ENCODE measurements around the gene CALM1. TPM values are rescaled to one million over a fixed set of nuclear protein-coding genes. Genes with fewer than 3 reads are reported as not detected.
A peak's percentile ranks its signal among the peaks of the same experiment; 100 is the strongest.

CALM1 gene
- total and polyA plus RNA-seq, 4 donors, result 146 to 517 (median 166) TPM

DNA sequence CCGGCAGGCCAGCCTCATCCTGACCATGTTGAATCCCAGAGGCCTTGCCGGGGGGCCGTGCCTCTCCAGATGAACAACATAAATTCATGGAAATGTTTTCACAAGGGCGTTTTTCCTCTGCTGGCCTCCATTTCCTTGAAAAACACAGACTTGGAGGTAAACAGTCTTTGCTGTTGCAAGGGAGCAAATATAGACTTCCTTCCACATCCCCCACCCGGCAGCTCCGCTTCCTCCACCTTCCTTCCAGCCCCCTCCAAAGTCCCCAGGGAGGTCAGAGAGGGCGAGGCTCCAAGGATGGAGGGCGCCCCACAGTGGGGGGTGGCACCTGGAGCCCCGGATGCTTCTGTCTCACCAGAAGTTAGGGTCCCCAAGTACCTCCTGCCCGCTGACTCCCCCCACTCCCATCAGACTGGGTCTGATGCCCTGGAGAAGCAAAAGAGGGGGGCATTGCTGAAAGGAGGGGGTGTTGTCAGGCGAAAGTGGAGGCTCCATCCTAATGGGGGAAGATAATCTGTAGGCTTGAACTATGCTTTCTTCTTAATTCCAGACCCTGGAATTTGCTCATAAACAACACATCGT lies 31.1 kb downstream of the CALM1 start:
- DNase-seq (ENCODE audit: low spot score), result no peak
- no peak overlapping the region for H3K4me3 ChIP-seq (ENCODE audit: low read depth in 1 of 3, low read length in 3 of 3)
- H3K36me3 ChIP-seq (ENCODE audit: control insufficient read depth in 4 of 4, insufficient read depth in 3 of 4, low read depth in 1 of 4, low read length in 3 of 4), result no peaks in the 10 kb centered on the region
- H3K27ac ChIP-seq (ENCODE audit: low read depth in 1 of 2, low read length in 2 of 2), result no peak overlapping the region
- TF ChIP-seq JUND (IDR thresholded peaks at IDR 0.05), result no peak
- TF ChIP-seq NR2F2 (IDR thresholded peaks at IDR 0.05), result peak; percentile 41
- no peaks in the 10 kb centered on the region for H3K9me3 ChIP-seq (ENCODE audit: control insufficient read depth in 4 of 4, low read length in 3 of 4)
- no peak overlapping the region for H3K9ac ChIP-seq (ENCODE audit: low read depth in 1 of 2, low read length in 2 of 2)
- no peaks in the 10 kb centered on the region for H3K27me3 ChIP-seq (ENCODE audit: control insufficient read depth in 4 of 4, insufficient read depth in 4 of 4, low read length in 3 of 4)
- WGBS, result 74% methylated on average over 12 of the region's 12 CpGs
- H3K4me1 ChIP-seq (ENCODE audit: control insufficient read depth in 4 of 4, insufficient read depth in 4 of 4, low read length in 3 of 4), result no peaks in the 10 kb centered on the region

DNA sequence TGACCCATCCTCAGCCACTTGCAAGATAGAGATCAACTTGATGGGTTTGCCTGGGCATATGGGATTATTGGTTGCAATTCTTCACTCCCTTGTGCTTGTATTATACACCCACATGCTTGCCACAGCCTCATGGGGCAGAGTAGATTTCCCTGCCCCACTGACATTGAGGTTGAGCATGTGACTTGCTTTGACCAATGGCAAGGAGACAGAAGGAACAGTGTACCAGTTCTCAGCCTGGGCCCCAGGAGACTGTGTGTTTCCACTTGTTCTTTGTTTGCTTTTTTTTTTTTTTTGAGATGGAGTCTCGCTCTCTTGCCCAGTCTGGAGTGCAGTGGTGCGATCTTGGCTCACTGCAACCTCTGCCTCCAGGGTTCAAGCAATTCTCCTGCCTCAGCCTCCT lies 31.8 kb downstream of the CALM1 start:
- no peaks in the 10 kb centered on the region for H3K27me3 ChIP-seq (ENCODE audit: control insufficient read depth in 4 of 4, insufficient read depth in 4 of 4, low read length in 3 of 4)
- 95% methylated on average over 2 of the region's 2 CpGs for WGBS
- DNase-seq (ENCODE audit: low spot score), result no peak
- H3K9ac ChIP-seq (ENCODE audit: low read depth in 1 of 2, low read length in 2 of 2), result no peak overlapping the region
- no peaks in the 10 kb centered on the region for H3K4me1 ChIP-seq (ENCODE audit: control insufficient read depth in 4 of 4, insufficient read depth in 4 of 4, low read length in 3 of 4)
- H3K36me3 ChIP-seq (ENCODE audit: control insufficient read depth in 4 of 4, insufficient read depth in 3 of 4, low read depth in 1 of 4, low read length in 3 of 4), result no peaks in the 10 kb centered on the region
- H3K27ac ChIP-seq (ENCODE audit: low read depth in 1 of 2, low read length in 2 of 2), result no peak overlapping the region
- H3K9me3 ChIP-seq (ENCODE audit: control insufficient read depth in 4 of 4, low read length in 3 of 4), result no peaks in the 10 kb centered on the region
- no peak overlapping the region for H3K4me3 ChIP-seq (ENCODE audit: low read depth in 1 of 3, low read length in 3 of 3)
- no peak for TF ChIP-seq EGR1 (IDR thresholded peaks at IDR 0.05; ENCODE audit: low read depth in 2 of 2)
- TF ChIP-seq GABPA (IDR thresholded peaks at IDR 0.05 in 1 of 2, conservative IDR thresholded peaks at IDR 0.05 in 1 of 2), result no peak
- TF ChIP-seq, protein P1, sequence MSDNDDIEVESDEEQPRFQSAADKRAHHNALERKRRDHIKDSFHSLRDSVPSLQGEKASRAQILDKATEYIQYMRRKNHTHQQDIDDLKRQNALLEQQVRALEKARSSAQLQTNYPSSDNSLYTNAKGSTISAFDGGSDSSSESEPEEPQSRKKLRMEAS (IDR thresholded peaks at IDR 0.05), result no peak
- no peak for TF ChIP-seq FOXA1 (IDR thresholded peaks at IDR 0.05)
- no peak for TF ChIP-seq RXRA (IDR thresholded peaks at IDR 0.05)
- TF ChIP-seq SP1 (IDR thresholded peaks at IDR 0.05), result no peak
- no peak for TF ChIP-seq YY1 (IDR thresholded peaks at IDR 0.05)
- TF ChIP-seq, protein P2, sequence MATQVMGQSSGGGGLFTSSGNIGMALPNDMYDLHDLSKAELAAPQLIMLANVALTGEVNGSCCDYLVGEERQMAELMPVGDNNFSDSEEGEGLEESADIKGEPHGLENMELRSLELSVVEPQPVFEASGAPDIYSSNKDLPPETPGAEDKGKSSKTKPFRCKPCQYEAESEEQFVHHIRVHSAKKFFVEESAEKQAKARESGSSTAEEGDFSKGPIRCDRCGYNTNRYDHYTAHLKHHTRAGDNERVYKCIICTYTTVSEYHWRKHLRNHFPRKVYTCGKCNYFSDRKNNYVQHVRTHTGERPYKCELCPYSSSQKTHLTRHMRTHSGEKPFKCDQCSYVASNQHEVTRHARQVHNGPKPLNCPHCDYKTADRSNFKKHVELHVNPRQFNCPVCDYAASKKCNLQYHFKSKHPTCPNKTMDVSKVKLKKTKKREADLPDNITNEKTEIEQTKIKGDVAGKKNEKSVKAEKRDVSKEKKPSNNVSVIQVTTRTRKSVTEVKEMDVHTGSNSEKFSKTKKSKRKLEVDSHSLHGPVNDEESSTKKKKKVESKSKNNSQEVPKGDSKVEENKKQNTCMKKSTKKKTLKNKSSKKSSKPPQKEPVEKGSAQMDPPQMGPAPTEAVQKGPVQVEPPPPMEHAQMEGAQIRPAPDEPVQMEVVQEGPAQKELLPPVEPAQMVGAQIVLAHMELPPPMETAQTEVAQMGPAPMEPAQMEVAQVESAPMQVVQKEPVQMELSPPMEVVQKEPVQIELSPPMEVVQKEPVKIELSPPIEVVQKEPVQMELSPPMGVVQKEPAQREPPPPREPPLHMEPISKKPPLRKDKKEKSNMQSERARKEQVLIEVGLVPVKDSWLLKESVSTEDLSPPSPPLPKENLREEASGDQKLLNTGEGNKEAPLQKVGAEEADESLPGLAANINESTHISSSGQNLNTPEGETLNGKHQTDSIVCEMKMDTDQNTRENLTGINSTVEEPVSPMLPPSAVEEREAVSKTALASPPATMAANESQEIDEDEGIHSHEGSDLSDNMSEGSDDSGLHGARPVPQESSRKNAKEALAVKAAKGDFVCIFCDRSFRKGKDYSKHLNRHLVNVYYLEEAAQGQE (IDR thresholded peaks at IDR 0.05), result no peak
- no peak for TF ChIP-seq ATF3 (IDR thresholded peaks at IDR 0.05)

DNA sequence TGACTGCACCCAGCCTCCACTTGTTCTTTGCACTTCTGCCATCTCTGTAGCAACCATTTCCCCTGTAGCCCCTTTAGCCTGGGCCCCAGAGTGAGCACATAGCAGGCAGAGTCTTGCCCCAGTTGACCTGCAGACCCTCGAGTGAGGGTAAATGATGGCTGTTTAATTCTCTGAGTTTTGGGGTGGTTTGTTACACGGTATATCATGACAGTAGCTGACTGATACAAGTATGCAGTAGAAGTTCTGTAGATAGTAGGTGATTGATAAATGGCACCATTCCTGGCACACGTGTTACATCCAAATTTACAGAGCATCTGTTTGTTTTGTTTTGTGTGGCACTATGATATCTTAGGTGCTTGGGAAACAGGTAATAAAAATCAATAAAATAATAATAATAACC lies 32.4 kb downstream of the CALM1 start:
- no peak for DNase-seq (ENCODE audit: low spot score)
- H3K27ac ChIP-seq (ENCODE audit: low read depth in 1 of 2, low read length in 2 of 2), result no peak overlapping the region
- no peaks in the 10 kb centered on the region for H3K27me3 ChIP-seq (ENCODE audit: control insufficient read depth in 4 of 4, insufficient read depth in 4 of 4, low read length in 3 of 4)
- H3K36me3 ChIP-seq (ENCODE audit: control insufficient read depth in 4 of 4, insufficient read depth in 3 of 4, low read depth in 1 of 4, low read length in 3 of 4), result no peaks in the 10 kb centered on the region
- no peaks in the 10 kb centered on the region for H3K9me3 ChIP-seq (ENCODE audit: control insufficient read depth in 4 of 4, low read length in 3 of 4)
- WGBS, result 89% methylated on average over 3 of the region's 3 CpGs
- no peak overlapping the region for H3K4me3 ChIP-seq (ENCODE audit: low read depth in 1 of 3, low read length in 3 of 3)
- H3K9ac ChIP-seq (ENCODE audit: low read depth in 1 of 2, low read length in 2 of 2), result no peak overlapping the region
- H3K4me1 ChIP-seq (ENCODE audit: control insufficient read depth in 4 of 4, insufficient read depth in 4 of 4, low read length in 3 of 4), result no peaks in the 10 kb centered on the region
- TF ChIP-seq ATF3 (IDR thresholded peaks at IDR 0.05) (no peak), HNF4G (IDR thresholded peaks at IDR 0.05) (no peak), RAD21 (IDR thresholded peaks at IDR 0.05) (no peak), HNF4A (conservative IDR thresholded peaks at IDR 0.05) (no peak), SP1 (IDR thresholded peaks at IDR 0.05) (no peak), FOXA2 (IDR thresholded peaks at IDR 0.05) (no peak), NR2F2 (IDR thresholded peaks at IDR 0.05) (no peak), TAF1 (conservative IDR thresholded peaks at IDR 0.05) (no peak), EGR1 (IDR thresholded peaks at IDR 0.05; ENCODE audit: low read depth in 2 of 2) (no peak), GABPA (IDR thresholded peaks at IDR 0.05 in 1 of 2, conservative IDR thresholded peaks at IDR 0.05 in 1 of 2) (no peak)
- TF ChIP-seq, protein P3, sequence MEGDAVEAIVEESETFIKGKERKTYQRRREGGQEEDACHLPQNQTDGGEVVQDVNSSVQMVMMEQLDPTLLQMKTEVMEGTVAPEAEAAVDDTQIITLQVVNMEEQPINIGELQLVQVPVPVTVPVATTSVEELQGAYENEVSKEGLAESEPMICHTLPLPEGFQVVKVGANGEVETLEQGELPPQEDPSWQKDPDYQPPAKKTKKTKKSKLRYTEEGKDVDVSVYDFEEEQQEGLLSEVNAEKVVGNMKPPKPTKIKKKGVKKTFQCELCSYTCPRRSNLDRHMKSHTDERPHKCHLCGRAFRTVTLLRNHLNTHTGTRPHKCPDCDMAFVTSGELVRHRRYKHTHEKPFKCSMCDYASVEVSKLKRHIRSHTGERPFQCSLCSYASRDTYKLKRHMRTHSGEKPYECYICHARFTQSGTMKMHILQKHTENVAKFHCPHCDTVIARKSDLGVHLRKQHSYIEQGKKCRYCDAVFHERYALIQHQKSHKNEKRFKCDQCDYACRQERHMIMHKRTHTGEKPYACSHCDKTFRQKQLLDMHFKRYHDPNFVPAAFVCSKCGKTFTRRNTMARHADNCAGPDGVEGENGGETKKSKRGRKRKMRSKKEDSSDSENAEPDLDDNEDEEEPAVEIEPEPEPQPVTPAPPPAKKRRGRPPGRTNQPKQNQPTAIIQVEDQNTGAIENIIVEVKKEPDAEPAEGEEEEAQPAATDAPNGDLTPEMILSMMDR (IDR thresholded peaks at IDR 0.05; ENCODE audit: low read depth, low read length, missing input control), result no peak
- TF ChIP-seq, protein P1 (IDR thresholded peaks at IDR 0.05), result no peak
- TF ChIP-seq, protein P2 (IDR thresholded peaks at IDR 0.05), result no peak
